ENCODE measurements around the gene ZNF76. TPM values are rescaled to one million over a fixed set of nuclear protein-coding genes. Genes with fewer than 3 reads are reported as not detected.

Gene ZNF76
- total and polyA plus RNA-seq, 2 of the 8 experiments (the other 6 are each of a cell fraction or from before 2014, with no cell fraction given) = 17.9 to 23.9 TPM

DNA sequence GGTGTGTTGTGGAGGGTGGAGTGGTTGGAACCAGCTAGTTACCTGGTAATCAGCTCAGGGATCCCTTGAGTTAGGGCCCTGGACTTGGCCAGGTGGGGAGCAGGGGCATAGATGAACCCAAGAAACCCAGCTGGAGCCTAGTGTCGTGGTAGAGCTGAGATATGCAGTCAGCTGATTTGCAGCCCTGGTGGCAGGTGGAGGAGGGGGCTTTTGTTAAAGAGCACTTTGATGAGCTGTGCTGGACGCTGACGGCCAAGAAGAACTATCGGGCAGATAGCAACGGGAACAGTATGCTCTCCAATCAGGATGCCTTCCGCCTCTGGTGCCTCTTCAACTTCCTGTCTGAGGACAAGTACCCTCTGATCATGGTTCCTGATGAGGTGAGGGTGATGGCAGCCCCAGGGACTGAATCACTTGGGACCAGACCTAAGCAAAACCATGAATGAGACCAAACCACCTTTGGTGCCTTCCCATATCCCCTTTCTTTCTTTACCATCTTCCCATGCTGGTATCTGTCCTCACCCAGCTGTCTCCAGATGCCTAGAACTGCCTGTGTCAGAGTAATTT is 50.8 kb downstream of the ZNF76 start:
- 80% methylated on average over 6 of the region's 6 CpGs; no CpG with 5 or more reads in 1 of the 2 experiments for WGBS, 2 experiments (ENCODE audit: extremely low coverage in 1 of 2, insufficient coverage in 1 of 2, insufficient read length in 1 of 2, insufficient replicate concordance in 2 of 2, low coverage in 1 of 2, low lambda C conversion rate in 2 of 2, missing lambda C conversion rate in 1 of 2)
- Histone ChIP-seq H2AFZ (ENCODE audit: low read length) (no peak overlapping the region), H2BK15ac (ENCODE audit: low read length) (no peak overlapping the region), H3K56ac (replicated peaks; ENCODE audit: insufficient read length, low read depth, low read length) (no peak overlapping the region), H3K14ac (ENCODE audit: insufficient read length) (no peak overlapping the region), H3K79me1 (ENCODE audit: low read depth, low read length) (no peaks in the 10 kb centered on the region), H3K4me2 (ENCODE audit: insufficient read depth in 1 of 2, low read depth in 2 of 2, low read length in 2 of 2) (no peak overlapping the region), H4K5ac (ENCODE audit: insufficient read length, low read depth, low read length) (no peak overlapping the region), H4K20me1 (replicated peaks in 1 of 2; ENCODE audit: control insufficient read depth in 1 of 2, insufficient read depth in 2 of 2, low read length in 2 of 2) (peaks cover 0 to 1% of the 10 kb centered on the region in 2 experiments), H2BK20ac (ENCODE audit: low read length) (no peak overlapping the region), H3K9ac (replicated peaks in 1 of 4; ENCODE audit: extremely low read depth in 1 of 4, low read depth in 3 of 4, low read length in 3 of 4) (no peak overlapping the region), H3K9me3 (ENCODE audit: insufficient read depth in 2 of 2, low read depth in 1 of 2, low read length in 1 of 2) (no peaks in the 10 kb centered on the region), H3K4me1 (replicated peaks in 1 of 4; ENCODE audit: control insufficient read depth in 3 of 4, insufficient read depth in 4 of 4, low read length in 3 of 4) (no peaks in the 10 kb centered on the region), H3K4me3 (ENCODE audit: extremely low read depth in 1 of 4, insufficient read depth in 2 of 4, low read depth in 3 of 4, low read length in 4 of 4) (no peak overlapping the region), H3K18ac (ENCODE audit: extremely low read depth, low read length) (no peak overlapping the region), H2BK12ac (ENCODE audit: low read depth, low read length) (no peak overlapping the region), H3K4ac (replicated peaks; ENCODE audit: insufficient read length, low read depth, low read length) (no peak overlapping the region), H3K36me3 (ENCODE audit: control insufficient read depth in 2 of 4, insufficient read depth in 4 of 4, low read length in 3 of 4) (no peaks in the 10 kb centered on the region), H4K8ac (ENCODE audit: extremely low read depth, insufficient read depth, low read length) (no peak overlapping the region), H3K27ac (ENCODE audit: low read depth, low read length) (no peak overlapping the region), H2AK5ac (ENCODE audit: low read depth, low read length) (no peak overlapping the region), H4K91ac (replicated peaks; ENCODE audit: insufficient read length, low read length) (no peak overlapping the region), H3K23ac (ENCODE audit: insufficient read length) (no peak overlapping the region), H2BK120ac (replicated peaks; ENCODE audit: low read depth, low read length) (no peak overlapping the region), H3K23me2 (ENCODE audit: low read depth, low read length) (no peaks in the 10 kb centered on the region), H3K27me3 (replicated peaks in 1 of 4; ENCODE audit: control insufficient read depth in 3 of 4, extremely low read depth in 1 of 4, insufficient read depth in 3 of 4, low read length in 3 of 4) (no peaks in the 10 kb centered on the region; a peak in 1 of 7 replicates), H2BK5ac (ENCODE audit: low read depth, low read length) (no peak overlapping the region), H3K79me2 (ENCODE audit: control insufficient read depth in 1 of 2, insufficient read depth in 2 of 2, low read length in 2 of 2) (no peaks in the 10 kb centered on the region)
- no peak for TF ChIP-seq SIRT6 (IDR thresholded peaks at IDR 0.05; ENCODE audit: low read length)
- TF ChIP-seq CHD1 (IDR thresholded peaks at IDR 0.05; ENCODE audit: low read depth, low read length) = no peak
- no peak for TF ChIP-seq FOSL1 (IDR thresholded peaks at IDR 0.05; ENCODE audit: insufficient read depth, low read depth, low read length)
- no peak for TF ChIP-seq ASH2L (IDR thresholded peaks at IDR 0.05; ENCODE audit: low read length)
- DNase-seq (ENCODE audit: low read depth in 1 of 2, low spot score in 2 of 2) (no peak), FAIRE-seq (no peak)
- ChIA-PET POLR2A (ENCODE audit: partially characterized antibody) (interaction anchor here (0.6 to 1.8 kb wide), 6 partner anchors 8 to 161 kb away, joined by 3 to 5 read pairs (median 4); no protein-coding TSS in a partner anchor), CTCF (ENCODE audit: partially characterized antibody) (interaction anchor here (0.8 to 20.6 kb wide), 11 partner anchors 10 to 426 kb away, joined by 3 to 358 read pairs (median 4); partner anchors contain the start of genes ARMC12 and DEF6)
